OCI-LY7 (cell line): ENCODE measurements around the gene IKBKE. TPM values are rescaled to one million over a fixed set of nuclear protein-coding genes. Genes with fewer than 3 reads are reported as not detected.

Source experiments
- BruUV-seq: library from RNA; stranded (reverse); fragments of 400-500 nt; replicated peaks from 2 replicates; lab custom pipeline; 2021; lab: Mats Ljungman, UMichigan
- CTCF ChIA-PET: fragments of 300-600 bp; sonication (Branson Sonifier 250); formaldehyde crosslinking; loops from one replicate; lab custom pipeline; 2022; ENCODE audit warnings: antibody characterized with exemption; ENCODE audit not compliant: unreplicated experiment; lab: Charles Lee
- POLR2A ChIA-PET: fragments of 300-600 bp; sonication (Branson Sonifier 250); formaldehyde crosslinking; loops from one replicate; lab custom pipeline; 2022; ENCODE audit warnings: antibody characterized with exemption; lab: Charles Lee
- DNase-seq: peaks from one replicate; pipeline ENCODE4 v3.0.0-alpha.2; 2015; ENCODE audit warnings: low spot score
- H2AFZ ChIP-seq: fragments of 200-600 bp; sonication (generic), shearing (Covaris generic); 2 replicates; pipeline ENCODE4 v1.6.1; 2014; ENCODE audit warnings: mild to moderate bottlenecking, antibody characterized with exemption, low read length, moderate library complexity
- H3K27ac ChIP-seq: fragments of 200-600 bp; sonication (generic); 2 replicates; pipeline ENCODE4 v1.5.1; 2014; ENCODE audit warnings: mixed run types, low read depth, mild to moderate bottlenecking, moderate library complexity, low read length, inconsistent platforms; ENCODE audit not compliant: poor library complexity, severe bottlenecking
- H3K36me3 ChIP-seq: fragments of 200-600 bp; sonication (generic); 2 replicates; pipeline ENCODE4 v1.6.1; 2014; ENCODE audit warnings: mild to moderate bottlenecking, antibody characterized with exemption, low read length, moderate library complexity, mixed read lengths; ENCODE audit not compliant: insufficient read depth
- H3K4me1 ChIP-seq: fragments of 200-600 bp; sonication (generic); 2 replicates; pipeline ENCODE4 v1.5.1; 2014; ENCODE audit warnings: mild to moderate bottlenecking, low read length; ENCODE audit not compliant: insufficient read depth, poor library complexity, severe bottlenecking
- H3K4me2 ChIP-seq: fragments of 200-600 bp; sonication (generic); 2 replicates; pipeline ENCODE4 v1.6.1; 2014; ENCODE audit warnings: mild to moderate bottlenecking, low read length
- H3K4me3 ChIP-seq: fragments of 200-600 bp; sonication (generic); 2 replicates; pipeline ENCODE4 v1.5.1; 2014; ENCODE audit warnings: mild to moderate bottlenecking, low read depth, low read length; ENCODE audit not compliant: poor library complexity, severe bottlenecking
- H3K79me2 ChIP-seq: fragments of 200-600 bp; sonication (generic); 2 replicates; pipeline ENCODE4 v1.6.1; 2016; ENCODE audit warnings: low read depth, mild to moderate bottlenecking, low read length, moderate library complexity, mixed read lengths; ENCODE audit not compliant: insufficient read depth
- H3K9me2 ChIP-seq: fragments of 200-600 bp; sonication (generic); 2 replicates; pipeline ENCODE4 v1.6.1; 2016; ENCODE audit warnings: mild to moderate bottlenecking, low read length, mixed read lengths; ENCODE audit not compliant: insufficient read depth
- H3K9me3 ChIP-seq: fragments of 200-600 bp; sonication (generic); 2 replicates; pipeline ENCODE4 v1.6.1; 2014; ENCODE audit warnings: mild to moderate bottlenecking, mixed run types, low read length, mixed read lengths
- H4K20me1 ChIP-seq: fragments of 200-600 bp; sonication (generic); 2 replicates; pipeline ENCODE4 v1.6.1; 2014; ENCODE audit warnings: mild to moderate bottlenecking, antibody characterized with exemption, low read length, moderate library complexity, mixed read lengths; ENCODE audit not compliant: insufficient read depth
- EZH2phosphoT487 ChIP-seq: fragments of 200-600 bp; sonication (generic); IDR thresholded peaks from 2 replicates; pipeline ENCODE4 v1.6.1; 2018; ENCODE audit warnings: low read depth, borderline replicate concordance, mild to moderate bottlenecking, mixed run types, antibody characterized with exemption, low read length, moderate library complexity, mixed read lengths
- intact Hi-C: fragments of 100-400 bp; cut with micrococcal nuclease; formaldehyde crosslinking; loops from one replicate; pipeline ENCODE4 v1.10.0; 2022; ENCODE audit not compliant: unreplicated experiment
- total RNA-seq, 2 experiments: library from RNA; depleted of rRNA in 1 of 2; stranded (reverse); fragments of >200 nt in 1 of 2; shearing (Covaris generic) in 1 of 2; gene quantifications; 2 replicates each; pipeline ENCODE4 v1.2.3, GENCODE V29; 2014 to 2022
- TF ChIP-seq, protein P1 (sequence below): fragments of 200-600 bp; sonication (generic); conservative IDR thresholded peaks from 2 replicates; pipeline ENCODE4 v1.5.1; 2014; ENCODE audit warnings: mild to moderate bottlenecking, antibody characterized with exemption, low read length, moderate library complexity, mixed read lengths

The IKBKE gene
- total RNA-seq, 2 experiments from 2014 or later = 23.9 to 38.5 TPM

DNA sequence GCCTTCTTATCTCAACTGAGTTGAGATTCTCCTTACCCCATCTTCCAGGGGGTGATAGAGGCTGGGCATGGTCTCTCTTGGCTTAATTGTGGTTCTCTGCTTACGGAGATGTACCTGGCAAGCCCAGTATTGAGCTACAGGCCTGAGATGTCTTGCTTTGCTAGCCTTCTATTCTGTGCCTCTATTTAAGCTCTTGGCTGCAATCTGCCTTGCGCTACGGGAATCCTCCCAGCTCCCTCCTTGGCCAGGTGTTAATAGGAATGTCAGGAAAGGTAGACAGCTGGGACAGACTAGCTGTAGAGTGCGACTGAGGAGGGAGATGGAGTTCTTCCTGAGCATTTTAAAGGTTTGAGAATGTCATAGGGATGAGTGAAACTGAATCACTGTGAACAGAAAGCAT lies 10.6 kb upstream of the IKBKE start:
- Histone ChIP-seq H3K4me3 (no peak overlapping the region), H3K4me2 (no peak overlapping the region), H4K20me1 (no peaks in the 10 kb centered on the region), H3K79me2 (no peaks in the 10 kb centered on the region), H3K9me3 (no peaks in the 10 kb centered on the region), H3K27ac (no peak overlapping the region), H3K4me1 (no peaks in the 10 kb centered on the region), H3K36me3 (peaks cover 8% of the 10 kb centered on the region; the same call in 1 of the 2 replicates), H3K9me2 (no peaks in the 10 kb centered on the region), H2AFZ (no peak overlapping the region)
- no TSS peak for BruUV-seq
- ChIA-PET CTCF (interaction anchor here (1.4 kb wide), 1 partner anchor 11 kb away, joined by 4 read pairs; the partner anchor contains the start of gene IKBKE), POLR2A (interaction anchor here (1.4 kb wide), 1 partner anchor 10 kb away, joined by 3 read pairs; the partner anchor contains the start of gene IKBKE)
- TF ChIP-seq EZH2phosphoT487 = no peak
- TF ChIP-seq, protein P1, sequence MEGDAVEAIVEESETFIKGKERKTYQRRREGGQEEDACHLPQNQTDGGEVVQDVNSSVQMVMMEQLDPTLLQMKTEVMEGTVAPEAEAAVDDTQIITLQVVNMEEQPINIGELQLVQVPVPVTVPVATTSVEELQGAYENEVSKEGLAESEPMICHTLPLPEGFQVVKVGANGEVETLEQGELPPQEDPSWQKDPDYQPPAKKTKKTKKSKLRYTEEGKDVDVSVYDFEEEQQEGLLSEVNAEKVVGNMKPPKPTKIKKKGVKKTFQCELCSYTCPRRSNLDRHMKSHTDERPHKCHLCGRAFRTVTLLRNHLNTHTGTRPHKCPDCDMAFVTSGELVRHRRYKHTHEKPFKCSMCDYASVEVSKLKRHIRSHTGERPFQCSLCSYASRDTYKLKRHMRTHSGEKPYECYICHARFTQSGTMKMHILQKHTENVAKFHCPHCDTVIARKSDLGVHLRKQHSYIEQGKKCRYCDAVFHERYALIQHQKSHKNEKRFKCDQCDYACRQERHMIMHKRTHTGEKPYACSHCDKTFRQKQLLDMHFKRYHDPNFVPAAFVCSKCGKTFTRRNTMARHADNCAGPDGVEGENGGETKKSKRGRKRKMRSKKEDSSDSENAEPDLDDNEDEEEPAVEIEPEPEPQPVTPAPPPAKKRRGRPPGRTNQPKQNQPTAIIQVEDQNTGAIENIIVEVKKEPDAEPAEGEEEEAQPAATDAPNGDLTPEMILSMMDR = no peak
- intact Hi-C loops = no loop called here
- no peak for DNase-seq

DNA sequence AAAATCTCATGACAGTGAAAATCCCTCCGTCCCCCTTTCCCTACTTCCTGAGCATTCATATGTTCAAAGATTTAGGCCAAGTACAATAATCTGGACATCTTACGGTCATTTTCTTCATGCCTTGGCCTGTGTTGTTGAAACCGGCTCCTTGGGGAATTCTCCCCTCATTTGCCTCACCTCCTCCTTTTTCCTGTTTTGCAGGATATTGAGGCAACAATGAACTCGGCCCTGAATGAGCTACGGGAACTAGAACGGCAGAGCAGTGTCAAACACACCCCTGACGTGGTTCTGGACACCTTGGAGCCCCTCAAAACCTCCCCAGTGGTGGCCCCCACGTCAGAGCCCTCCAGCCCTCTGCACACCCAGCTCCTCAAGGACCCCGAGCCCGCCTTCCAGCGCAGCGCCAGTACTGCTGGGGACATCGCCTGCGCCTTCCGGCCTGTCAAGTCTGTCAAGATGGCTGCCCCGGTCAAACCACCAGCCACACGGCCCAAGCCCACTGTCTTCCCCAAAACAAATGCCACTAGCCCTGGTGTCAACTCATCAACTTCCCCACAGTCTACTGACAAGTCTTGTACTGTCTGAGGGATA lies 9.3 kb upstream of the IKBKE start:
- Histone ChIP-seq H3K27ac (no peak overlapping the region), H3K9me3 (no peaks in the 10 kb centered on the region), H3K4me3 (no peak overlapping the region), H3K79me2 (no peaks in the 10 kb centered on the region), H3K9me2 (no peaks in the 10 kb centered on the region), H4K20me1 (no peaks in the 10 kb centered on the region), H2AFZ (no peak overlapping the region), H3K4me2 (no peak overlapping the region), H3K36me3 (peaks cover 8% of the 10 kb centered on the region; the same call in 1 of the 2 replicates), H3K4me1 (no peaks in the 10 kb centered on the region)
- ChIA-PET CTCF (no interaction called here), POLR2A (interaction anchor here (1.7 kb wide), 1 partner anchor 9 kb away, joined by 6 read pairs; the partner anchor contains the start of gene IKBKE)
- DNase-seq = no peak
- TF ChIP-seq EZH2phosphoT487 = no peak
- TF ChIP-seq, protein P1 = no peak
- BruUV-seq = no TSS peak
- intact Hi-C loops = no loop called here
